ENCODE measurements around the gene EMX1.

GRCh38 chr2:72916743-72917137, 579 bp upstream of the EMX1 start:
- TF ChIP-seq, protein P1, sequence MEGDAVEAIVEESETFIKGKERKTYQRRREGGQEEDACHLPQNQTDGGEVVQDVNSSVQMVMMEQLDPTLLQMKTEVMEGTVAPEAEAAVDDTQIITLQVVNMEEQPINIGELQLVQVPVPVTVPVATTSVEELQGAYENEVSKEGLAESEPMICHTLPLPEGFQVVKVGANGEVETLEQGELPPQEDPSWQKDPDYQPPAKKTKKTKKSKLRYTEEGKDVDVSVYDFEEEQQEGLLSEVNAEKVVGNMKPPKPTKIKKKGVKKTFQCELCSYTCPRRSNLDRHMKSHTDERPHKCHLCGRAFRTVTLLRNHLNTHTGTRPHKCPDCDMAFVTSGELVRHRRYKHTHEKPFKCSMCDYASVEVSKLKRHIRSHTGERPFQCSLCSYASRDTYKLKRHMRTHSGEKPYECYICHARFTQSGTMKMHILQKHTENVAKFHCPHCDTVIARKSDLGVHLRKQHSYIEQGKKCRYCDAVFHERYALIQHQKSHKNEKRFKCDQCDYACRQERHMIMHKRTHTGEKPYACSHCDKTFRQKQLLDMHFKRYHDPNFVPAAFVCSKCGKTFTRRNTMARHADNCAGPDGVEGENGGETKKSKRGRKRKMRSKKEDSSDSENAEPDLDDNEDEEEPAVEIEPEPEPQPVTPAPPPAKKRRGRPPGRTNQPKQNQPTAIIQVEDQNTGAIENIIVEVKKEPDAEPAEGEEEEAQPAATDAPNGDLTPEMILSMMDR (IDR thresholded peaks at IDR 0.05): no peak
- TF ChIP-seq POLR2AphosphoS5 (IDR thresholded peaks at IDR 0.05) (no peak), POLR2A (IDR thresholded peaks at IDR 0.05; ENCODE audit: low read depth) (no peak), EP300 (IDR thresholded peaks at IDR 0.05) (no peak)

All from esophagus muscularis mucosa (tissue), 4 donors.